Omental fat pad (tissue), 4 donors: Measurements from ENCODE around the gene VPS41. TPM values are rescaled to one million over a fixed set of nuclear protein-coding genes. Genes with fewer than 3 reads are reported as not detected.

Experiments
- ATAC-seq: fragments of 150-250 bp; one replicate; pipeline ENCODE4 v1.9.1; 2016; ENCODE audit warnings: mild to moderate bottlenecking, moderate library complexity; ENCODE audit not compliant: low FRiP score
- DNase-seq: peaks from one replicate; pipeline ENCODE4 v3.0.0-alpha.2; 2019; ENCODE audit warnings: low spot score
- CTCF ChIP-seq, 3 donors: fragments of 450-650 bp; IDR thresholded peaks; one replicate each; pipeline ENCODE4 v1.5.1; 2016 to 2017; ENCODE audit warnings: antibody characterized with exemption in 3 of 3, mild to moderate bottlenecking in 3 of 3, moderate library complexity in 2 of 3
- total RNA-seq, 4 donors: library from RNA; depleted of rRNA; stranded (reverse); fragments of >200 nt; gene quantifications; one replicate each; pipeline ENCODE4 v1.1.0, GENCODE V29; 2016

VPS41 gene
- total RNA-seq, 4 donors from 2014 or later: 28.9 to 44.9 (median 33.4) TPM

- no peak for DNase-seq
- no peak for TF ChIP-seq CTCF (IDR thresholded peaks at IDR 0.05)
- no peak for ATAC-seq
Measured at GRCh38 chr7:38704041-38704547, 204.9 kb downstream of the VPS41 start.

GRCh38 chr7:38703093-38703492 lies 205.9 kb downstream of the VPS41 start:
- ATAC-seq (no peak), DNase-seq (no peak)
- no peak for TF ChIP-seq CTCF (IDR thresholded peaks at IDR 0.05)

GRCh38 chr7:38702002-38702535 lies 206.9 kb downstream of the VPS41 start:
- DNase-seq: no peak
- no peak for ATAC-seq
- no peak for TF ChIP-seq CTCF (IDR thresholded peaks at IDR 0.05)

- no peak for DNase-seq
- no peak for TF ChIP-seq CTCF (IDR thresholded peaks at IDR 0.05)
Measured at GRCh38 chr7:38700116-38700515, 208.9 kb downstream of the VPS41 start.

GRCh38 chr7:38699471-38699870 lies 209.5 kb downstream of the VPS41 start:
- no peak for TF ChIP-seq CTCF (IDR thresholded peaks at IDR 0.05)
- ATAC-seq: no peak
- no peak for DNase-seq

More at GRCh38 chr7:38700116-38700515, 208.9 kb downstream of the VPS41 start:
- no peak for ATAC-seq

- ATAC-seq (no peak), DNase-seq (no peak)
- no peak for TF ChIP-seq CTCF (IDR thresholded peaks at IDR 0.05)
Measured at GRCh38 chr7:38694326-38694725, 214.7 kb downstream of the VPS41 start.

- DNase-seq: no peak
- no peak for TF ChIP-seq CTCF (IDR thresholded peaks at IDR 0.05)
- ATAC-seq: no peak
Measured at GRCh38 chr7:38686888-38687287, 222.1 kb downstream of the VPS41 start.
